ENCODE data around the gene CASP6.

DNA sequence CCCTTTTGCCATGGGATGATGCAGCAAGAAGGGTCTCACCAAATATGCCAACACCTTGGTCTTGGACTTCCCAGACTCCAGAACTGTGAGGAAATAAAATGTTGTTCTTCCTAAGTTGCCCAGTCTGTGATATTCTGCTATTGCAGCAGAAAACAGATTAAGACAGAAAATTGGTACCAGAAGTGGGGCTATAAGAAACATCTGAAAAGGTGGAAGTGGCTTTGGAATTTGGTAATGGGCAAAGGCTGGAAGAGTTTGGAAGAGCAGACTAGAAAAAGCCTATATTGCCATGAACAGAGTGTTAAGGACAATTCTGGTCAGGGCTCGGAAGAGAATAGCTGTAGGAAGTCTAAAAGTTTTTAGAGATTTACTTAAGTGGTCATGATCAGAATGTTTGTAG lies 27.4 kb downstream of the CASP6 start:
- TF ChIP-seq, protein P1, sequence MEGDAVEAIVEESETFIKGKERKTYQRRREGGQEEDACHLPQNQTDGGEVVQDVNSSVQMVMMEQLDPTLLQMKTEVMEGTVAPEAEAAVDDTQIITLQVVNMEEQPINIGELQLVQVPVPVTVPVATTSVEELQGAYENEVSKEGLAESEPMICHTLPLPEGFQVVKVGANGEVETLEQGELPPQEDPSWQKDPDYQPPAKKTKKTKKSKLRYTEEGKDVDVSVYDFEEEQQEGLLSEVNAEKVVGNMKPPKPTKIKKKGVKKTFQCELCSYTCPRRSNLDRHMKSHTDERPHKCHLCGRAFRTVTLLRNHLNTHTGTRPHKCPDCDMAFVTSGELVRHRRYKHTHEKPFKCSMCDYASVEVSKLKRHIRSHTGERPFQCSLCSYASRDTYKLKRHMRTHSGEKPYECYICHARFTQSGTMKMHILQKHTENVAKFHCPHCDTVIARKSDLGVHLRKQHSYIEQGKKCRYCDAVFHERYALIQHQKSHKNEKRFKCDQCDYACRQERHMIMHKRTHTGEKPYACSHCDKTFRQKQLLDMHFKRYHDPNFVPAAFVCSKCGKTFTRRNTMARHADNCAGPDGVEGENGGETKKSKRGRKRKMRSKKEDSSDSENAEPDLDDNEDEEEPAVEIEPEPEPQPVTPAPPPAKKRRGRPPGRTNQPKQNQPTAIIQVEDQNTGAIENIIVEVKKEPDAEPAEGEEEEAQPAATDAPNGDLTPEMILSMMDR (IDR thresholded peaks at IDR 0.05), result no peak
- no peak for TF ChIP-seq POLR2A (IDR thresholded peaks at IDR 0.05)
